WERI-Rb-1 (cell line): ENCODE measurements around the gene CALHM3.

Experiments used
- DNase-seq: peaks from one replicate; pipeline ENCODE4 v3.0.0-alpha.2; 2020
- H3K27ac ChIP-seq: fragments of 250-450 bp; sonication (Bioruptor Pico); 2 replicates; pipeline ENCODE4 v1.5.1; 2020; ENCODE audit warnings: mild to moderate bottlenecking, moderate library complexity
- H3K27me3 ChIP-seq: fragments of 250-450 bp; sonication (Bioruptor Pico); 2 replicates; pipeline ENCODE4 v1.5.1; 2021; ENCODE audit warnings: mild to moderate bottlenecking, low read depth, moderate library complexity; ENCODE audit not compliant: insufficient read depth, severe bottlenecking
- H3K36me3 ChIP-seq: fragments of 250-450 bp; sonication (Bioruptor Pico); 2 replicates; pipeline ENCODE4 v1.5.1; 2020; ENCODE audit warnings: mild to moderate bottlenecking, moderate library complexity
- H3K4me3 ChIP-seq: 2 replicates; pipeline ENCODE4 v1.5.1; 2011; ENCODE audit warnings: low read depth, mild to moderate bottlenecking, control low read depth, low read length
- H3K9me3 ChIP-seq: fragments of 250-450 bp; sonication (Bioruptor Pico); 2 replicates; pipeline ENCODE4 v1.5.1; 2021; ENCODE audit warnings: mild to moderate bottlenecking, moderate library complexity; ENCODE audit not compliant: severe bottlenecking
- CTCF ChIP-seq: IDR thresholded peaks from 2 replicates; pipeline ENCODE4 v1.5.1; 2011; ENCODE audit warnings: low read depth, mild to moderate bottlenecking, control low read depth, inconsistent platforms, low read length

CALHM3 gene

GRCh38 chr10:103456074-103456660 lies 22.9 kb downstream of the CALHM3 start:
- H3K27me3 ChIP-seq: no peaks in the 10 kb centered on the region

GRCh38 chr10:103455235-103455634 lies 23.8 kb downstream of the CALHM3 start:
- H3K9me3 ChIP-seq: no peaks in the 10 kb centered on the region
- H3K27ac ChIP-seq: no peak overlapping the region
- H3K4me3 ChIP-seq: no peak overlapping the region
- H3K27me3 ChIP-seq: no peaks in the 10 kb centered on the region
- no peak for TF ChIP-seq CTCF
- no peaks in the 10 kb centered on the region for H3K36me3 ChIP-seq
- DNase-seq: no peak

More at GRCh38 chr10:103456074-103456660, 22.9 kb downstream of the CALHM3 start:
- no peak overlapping the region for H3K27ac ChIP-seq
- no peaks in the 10 kb centered on the region for H3K9me3 ChIP-seq
- no peaks in the 10 kb centered on the region for H3K36me3 ChIP-seq
- no peak for DNase-seq
- H3K4me3 ChIP-seq: no peak overlapping the region
- TF ChIP-seq CTCF: no peak

- H3K9me3 ChIP-seq: no peaks in the 10 kb centered on the region
- no peak for TF ChIP-seq CTCF
- H3K36me3 ChIP-seq: no peaks in the 10 kb centered on the region
- DNase-seq: no peak
- H3K27ac ChIP-seq: no peak overlapping the region
- no peak overlapping the region for H3K4me3 ChIP-seq
- no peaks in the 10 kb centered on the region for H3K27me3 ChIP-seq
Measured at GRCh38 chr10:103454026-103454425, 25.0 kb downstream of the CALHM3 start.

GRCh38 chr10:103452506-103453230 lies 26.4 kb downstream of the CALHM3 start:
- TF ChIP-seq CTCF: no peak
- Histone ChIP-seq H3K27ac (no peak overlapping the region), H3K9me3 (no peaks in the 10 kb centered on the region), H3K27me3 (no peaks in the 10 kb centered on the region), H3K36me3 (0 out of 2 replicates have a peak, but pooled peaks cover 1% of the 10 kb centered on the region), H3K4me3 (no peak overlapping the region)
- no peak for DNase-seq

GRCh38 chr10:103451831-103452505 lies 27.1 kb downstream of the CALHM3 start, which contains the start of gene CALHM2:
TSS of gene CALHM2 (minus strand) at chr10:103452370. CDS start at chr10:103449941, 2,429 bp downstream.
- Histone ChIP-seq H3K27ac (no peak within 1 kb of the TSS), H3K9me3 (no peaks in the 10 kb centered on the region), H3K27me3 (no peaks in the 10 kb centered on the region), H3K4me3 (no peak within 1 kb of the TSS), H3K36me3 (peaks cover 8% of the 10 kb centered on the region)
- no peak for DNase-seq
- no peak for TF ChIP-seq CTCF
